ENCODE results near the gene TFEB.

TFEB gene

GRCh38 chr6:41736800-41737555, 1.6 kb upstream of the TFEB start:
- no peak for DNase-seq

- no peak for DNase-seq
These were observed 852 bp upstream of the TFEB start for GRCh38 chr6:41736186-41736733.

GRCh38 chr6:41734666-41735426, 562 bp downstream of the TFEB start:
- no peak for DNase-seq

GRCh38 chr6:41733707-41734665, 1.4 kb downstream of the TFEB start:
- peak; percentile 64 for DNase-seq

- no peak for DNase-seq
These were observed 2.1 kb downstream of the TFEB start for GRCh38 chr6:41733360-41733706.

GRCh38 chr6:41732591-41733359, 2.6 kb downstream of the TFEB start:
- DNase-seq = peak; percentile 26

- no peak for DNase-seq
These were observed 3.3 kb downstream of the TFEB start for GRCh38 chr6:41732149-41732548.

- DNase-seq = no peak
These were observed 3.8 kb downstream of the TFEB start for GRCh38 chr6:41731561-41732086.

- no peak for DNase-seq
These were observed 4.6 kb downstream of the TFEB start for GRCh38 chr6:41730531-41731436.

- no peak for DNase-seq
These were observed 5.8 kb downstream of the TFEB start for GRCh38 chr6:41729624-41730023.

- no peak for DNase-seq
These were observed 6.5 kb downstream of the TFEB start for GRCh38 chr6:41728954-41729353.

- DNase-seq = peak; percentile 85
These were observed 7.1 kb downstream of the TFEB start for GRCh38 chr6:41728073-41728936.

- no peak for DNase-seq
These were observed 7.7 kb downstream of the TFEB start for GRCh38 chr6:41727705-41728072.

- DNase-seq = no peak
These were observed 8.5 kb downstream of the TFEB start for GRCh38 chr6:41726876-41727275.

GRCh38 chr6:41724586-41725501, 10.6 kb downstream of the TFEB start:
- DNase-seq = no peak

- DNase-seq = no peak
These were observed 11.2 kb downstream of the TFEB start for GRCh38 chr6:41724228-41724580.

- no peak for DNase-seq
These were observed 11.7 kb downstream of the TFEB start for GRCh38 chr6:41723530-41724227.

GRCh38 chr6:41722969-41723529, 12.4 kb downstream of the TFEB start:
- DNase-seq = no peak

Data from NCI-H2081 treated with DMSO at 0.1 percent for 48 hours (cell line).